GM19043 (cell line): Measurements from ENCODE around the gene KCNJ10.
A peak's percentile ranks its signal among the peaks of the same experiment; 100 is the strongest.

ENCODE experiments used
- ATAC-seq: cut with Tn5 transposase; IDR thresholded peaks from one replicate; pipeline ENCODE4 v1.9.1; 2021; ENCODE audit warnings: low read depth; ENCODE audit not compliant: unreplicated experiment

The KCNJ10 gene

GRCh38 chr1:160084771-160085321 is 14.9 kb upstream of the KCNJ10 start:
- ATAC-seq, result no peak

GRCh38 chr1:160083968-160084770 is 14.2 kb upstream of the KCNJ10 start:
- ATAC-seq, result peak; percentile 81

DNA sequence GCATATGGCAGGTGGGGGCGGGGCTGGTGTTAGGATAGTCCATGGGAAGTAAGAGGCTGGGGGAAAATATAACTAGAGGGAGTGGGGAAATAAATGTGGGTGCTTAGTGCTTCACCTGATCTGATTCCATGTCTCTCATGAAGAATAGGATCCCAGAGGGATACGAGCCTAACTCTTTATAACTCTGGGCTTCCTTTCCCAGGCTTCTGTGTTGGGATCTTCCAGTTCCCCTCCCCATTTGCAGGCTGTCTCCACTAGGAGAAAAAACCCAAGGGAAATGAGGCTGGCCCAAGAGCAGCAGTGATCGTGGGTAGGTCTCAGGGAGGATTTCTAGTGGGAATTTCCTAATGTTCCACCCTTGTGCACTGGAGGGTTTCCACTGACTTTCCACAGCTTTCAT is 13.0 kb upstream of the KCNJ10 start:
- no peak for ATAC-seq

DNA sequence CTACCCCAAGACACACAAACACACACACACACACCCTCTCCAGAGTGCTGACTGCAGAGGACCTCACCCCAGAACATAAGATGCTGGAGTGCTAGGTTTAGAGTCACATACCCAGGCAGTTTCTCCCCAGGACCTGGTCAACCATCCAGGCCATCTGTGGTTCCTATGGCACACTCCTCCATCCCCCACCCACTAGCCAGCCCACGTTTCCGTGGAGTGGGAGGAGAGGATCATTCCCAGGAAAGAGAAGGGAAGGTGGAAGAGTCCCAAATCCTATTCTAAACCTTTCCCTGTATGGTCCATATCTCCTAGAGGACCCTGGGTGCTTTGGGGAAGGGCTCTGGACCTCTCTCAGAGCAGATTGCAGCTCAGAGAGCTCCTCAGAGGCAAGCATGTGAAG is 12.5 kb upstream of the KCNJ10 start:
- no peak for ATAC-seq

- ATAC-seq, result no peak
These were observed 11.4 kb upstream of the KCNJ10 start, which contains the start of gene KCNJ9 for GRCh38 chr1:160081261-160081936. Gene KCNJ9 (plus strand): TSS chr1:160081538. CDS start chr1:160084031, 2,493 bp downstream.

DNA sequence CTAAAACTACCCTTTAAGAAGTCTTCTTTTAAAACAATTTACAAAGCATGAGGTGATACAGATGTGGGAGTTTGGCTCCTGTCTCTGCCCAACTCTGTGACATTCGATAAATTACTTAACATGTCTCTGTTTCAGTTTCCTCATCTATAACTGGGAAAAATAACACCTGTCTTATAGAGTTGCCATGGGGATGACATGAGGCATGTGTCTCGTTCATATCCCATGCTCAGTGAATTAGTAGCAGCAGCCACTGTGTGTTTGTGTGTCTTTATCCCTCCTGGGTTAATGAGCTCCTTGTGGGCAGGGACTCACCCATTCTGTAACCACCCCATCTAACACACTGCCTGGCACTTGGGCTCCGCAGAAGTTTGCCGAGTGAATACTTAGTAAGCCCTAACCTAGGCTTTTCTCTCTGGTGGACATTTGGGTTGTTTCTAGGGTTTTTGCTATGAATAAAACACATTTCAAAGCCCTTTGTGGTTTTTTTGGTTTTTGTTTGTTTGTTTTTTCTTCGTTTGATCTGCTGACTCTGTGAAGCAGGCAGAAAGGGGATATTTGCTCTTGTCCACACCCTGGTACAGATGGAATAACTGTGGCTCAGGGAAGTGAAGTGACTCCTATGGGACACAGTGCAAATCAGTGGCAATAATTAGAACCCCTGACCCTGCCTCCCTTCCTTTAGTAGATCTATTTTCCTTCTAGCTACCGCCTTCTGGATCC is 10.6 kb upstream of the KCNJ10 start:
- ATAC-seq, result no peak

- ATAC-seq, result no peak
These were observed 9.5 kb upstream of the KCNJ10 start for GRCh38 chr1:160079448-160079847.

GRCh38 chr1:160078512-160079195 is 8.7 kb upstream of the KCNJ10 start:
- ATAC-seq, result no peak

DNA sequence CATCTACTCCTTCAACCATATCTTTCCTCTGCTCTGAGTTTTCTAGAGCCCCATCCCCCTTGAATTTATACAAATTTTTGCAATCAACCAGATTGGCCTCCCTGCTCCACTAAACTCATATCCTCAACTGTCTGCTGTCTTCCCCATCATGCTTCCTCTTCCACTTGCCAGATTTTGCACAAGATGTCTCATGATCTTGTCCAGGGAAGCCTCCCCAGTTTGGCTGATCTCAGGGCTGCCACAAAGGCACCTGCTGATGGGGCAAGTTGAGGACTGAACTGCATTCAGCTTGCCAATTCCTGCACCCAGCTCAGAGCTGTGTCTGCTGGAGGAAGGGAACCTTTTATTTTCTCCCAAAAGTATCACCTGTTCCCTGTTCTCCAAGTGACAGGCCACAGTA is 7.5 kb upstream of the KCNJ10 start:
- no peak for ATAC-seq

DNA sequence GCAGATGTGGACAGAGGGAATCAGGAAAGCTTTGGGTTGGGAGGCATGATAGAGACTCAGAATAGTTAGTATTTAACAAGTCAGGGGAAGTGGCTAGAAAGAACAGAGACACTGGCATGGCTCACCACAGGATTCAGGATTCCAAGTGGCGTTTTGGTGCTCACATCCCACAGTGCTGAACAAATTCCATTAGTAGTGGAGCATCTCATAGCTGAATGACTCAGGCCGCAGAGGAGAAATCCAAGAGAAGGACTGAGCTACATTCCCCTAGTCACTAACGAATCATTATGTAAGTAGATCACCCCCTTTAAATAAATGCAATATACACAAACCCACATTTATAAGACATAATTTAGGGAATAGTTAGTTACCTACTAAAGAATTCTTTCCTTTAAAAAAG is 6.3 kb upstream of the KCNJ10 start:
- ATAC-seq, result no peak

GRCh38 chr1:160075836-160076235 is 5.9 kb upstream of the KCNJ10 start:
- no peak for ATAC-seq

DNA sequence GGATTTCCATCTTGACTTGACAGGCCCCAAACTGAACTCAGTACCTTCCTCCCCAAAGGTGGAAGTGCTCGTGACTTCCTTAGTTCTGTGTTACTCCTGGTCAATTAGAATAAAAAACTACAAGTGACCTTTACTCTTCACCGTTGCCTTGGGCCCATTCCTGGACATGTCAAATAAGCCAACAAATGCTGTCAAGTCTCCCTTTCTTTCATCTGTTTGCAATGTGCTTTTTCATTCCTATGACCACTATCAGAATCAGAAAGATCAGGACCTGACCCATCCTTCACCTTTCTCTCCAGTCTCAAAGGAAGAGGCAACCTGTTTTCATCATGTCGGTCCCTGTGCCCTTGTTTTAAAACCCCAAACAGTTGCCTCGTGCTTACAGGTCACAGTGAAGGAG is 4.9 kb upstream of the KCNJ10 start:
- ATAC-seq, result no peak

GRCh38 chr1:160071289-160071688 is 1.3 kb upstream of the KCNJ10 start:
- no peak for ATAC-seq

GRCh38 chr1:160070243-160071163 is 543 bp upstream of the KCNJ10 start:
- no peak for ATAC-seq

DNA sequence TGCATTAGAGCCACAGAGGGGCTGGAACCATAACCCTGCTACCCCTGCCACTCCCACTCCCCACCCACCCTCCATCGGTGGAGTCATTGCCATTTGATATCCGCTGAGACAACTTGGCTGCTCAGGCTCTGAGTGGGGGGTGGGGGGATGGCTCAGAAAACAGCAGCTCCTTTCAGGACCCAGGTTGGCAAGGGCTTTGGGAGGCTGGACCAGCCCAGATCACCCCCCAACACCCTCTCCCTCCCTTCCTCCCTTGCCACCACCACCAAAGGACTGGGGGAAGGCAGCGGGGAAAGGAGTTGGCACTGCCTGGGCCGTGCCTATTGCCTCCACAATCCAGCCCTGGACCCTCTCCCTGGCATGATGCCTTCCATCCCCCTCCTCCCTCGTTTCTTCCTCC is 1.7 kb downstream of the KCNJ10 start:
- ATAC-seq, result no peak

- no peak for ATAC-seq
These were observed 2.9 kb downstream of the KCNJ10 start for GRCh38 chr1:160066829-160067745.

GRCh38 chr1:160064746-160065145 is 5.2 kb downstream of the KCNJ10 start:
- ATAC-seq, result no peak

DNA sequence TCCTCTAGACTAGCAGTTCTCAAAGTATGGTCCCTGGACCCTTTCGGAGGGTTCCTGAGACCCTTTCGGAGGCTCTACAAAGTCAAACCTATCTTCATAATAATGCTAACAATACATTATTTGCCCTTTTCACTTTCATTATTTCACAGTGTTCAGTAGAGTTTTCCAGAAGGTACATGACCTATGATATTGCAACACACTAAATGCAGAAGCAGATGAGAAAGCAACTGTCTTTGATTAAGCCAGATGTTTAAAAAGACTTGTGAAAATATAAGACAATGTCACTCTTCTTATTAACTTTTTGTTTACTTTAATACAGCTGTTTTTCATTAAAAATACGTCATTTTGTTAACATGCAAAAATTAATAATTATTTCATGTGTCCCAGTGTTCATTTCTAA is 5.8 kb downstream of the KCNJ10 start:
- no peak for ATAC-seq
